22Rv1 (cell line): Measurements from ENCODE around the gene SYNDIG1L.
"Not testable (repeated sequence)": the region's sequence is repeated elsewhere in the genome, so short reads cannot be mapped to it uniquely, and the experiment has no call there.

Experiments
- H3K27ac ChIP-seq: fragments of 450-650 bp; 2 replicates; pipeline ENCODE4 v1.5.1; 2017
- ZFX ChIP-seq: fragments of 450-650 bp; IDR thresholded peaks from 2 replicates; pipeline ENCODE4 v1.6.1; 2017; ENCODE audit warnings: antibody characterized with exemption, borderline replicate concordance
- TF ChIP-seq, protein P1 (sequence below): fragments of 450-650 bp; IDR thresholded peaks from 2 replicates; pipeline ENCODE4 v1.5.1; 2017; ENCODE audit warnings: mild to moderate bottlenecking

SYNDIG1L gene

GRCh38 chr14:74394549-74394948, 31.5 kb downstream of the SYNDIG1L start:
- TF ChIP-seq, protein P1, sequence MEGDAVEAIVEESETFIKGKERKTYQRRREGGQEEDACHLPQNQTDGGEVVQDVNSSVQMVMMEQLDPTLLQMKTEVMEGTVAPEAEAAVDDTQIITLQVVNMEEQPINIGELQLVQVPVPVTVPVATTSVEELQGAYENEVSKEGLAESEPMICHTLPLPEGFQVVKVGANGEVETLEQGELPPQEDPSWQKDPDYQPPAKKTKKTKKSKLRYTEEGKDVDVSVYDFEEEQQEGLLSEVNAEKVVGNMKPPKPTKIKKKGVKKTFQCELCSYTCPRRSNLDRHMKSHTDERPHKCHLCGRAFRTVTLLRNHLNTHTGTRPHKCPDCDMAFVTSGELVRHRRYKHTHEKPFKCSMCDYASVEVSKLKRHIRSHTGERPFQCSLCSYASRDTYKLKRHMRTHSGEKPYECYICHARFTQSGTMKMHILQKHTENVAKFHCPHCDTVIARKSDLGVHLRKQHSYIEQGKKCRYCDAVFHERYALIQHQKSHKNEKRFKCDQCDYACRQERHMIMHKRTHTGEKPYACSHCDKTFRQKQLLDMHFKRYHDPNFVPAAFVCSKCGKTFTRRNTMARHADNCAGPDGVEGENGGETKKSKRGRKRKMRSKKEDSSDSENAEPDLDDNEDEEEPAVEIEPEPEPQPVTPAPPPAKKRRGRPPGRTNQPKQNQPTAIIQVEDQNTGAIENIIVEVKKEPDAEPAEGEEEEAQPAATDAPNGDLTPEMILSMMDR, result no peak
- no peak for TF ChIP-seq ZFX
- no peak overlapping the region for H3K27ac ChIP-seq

DNA sequence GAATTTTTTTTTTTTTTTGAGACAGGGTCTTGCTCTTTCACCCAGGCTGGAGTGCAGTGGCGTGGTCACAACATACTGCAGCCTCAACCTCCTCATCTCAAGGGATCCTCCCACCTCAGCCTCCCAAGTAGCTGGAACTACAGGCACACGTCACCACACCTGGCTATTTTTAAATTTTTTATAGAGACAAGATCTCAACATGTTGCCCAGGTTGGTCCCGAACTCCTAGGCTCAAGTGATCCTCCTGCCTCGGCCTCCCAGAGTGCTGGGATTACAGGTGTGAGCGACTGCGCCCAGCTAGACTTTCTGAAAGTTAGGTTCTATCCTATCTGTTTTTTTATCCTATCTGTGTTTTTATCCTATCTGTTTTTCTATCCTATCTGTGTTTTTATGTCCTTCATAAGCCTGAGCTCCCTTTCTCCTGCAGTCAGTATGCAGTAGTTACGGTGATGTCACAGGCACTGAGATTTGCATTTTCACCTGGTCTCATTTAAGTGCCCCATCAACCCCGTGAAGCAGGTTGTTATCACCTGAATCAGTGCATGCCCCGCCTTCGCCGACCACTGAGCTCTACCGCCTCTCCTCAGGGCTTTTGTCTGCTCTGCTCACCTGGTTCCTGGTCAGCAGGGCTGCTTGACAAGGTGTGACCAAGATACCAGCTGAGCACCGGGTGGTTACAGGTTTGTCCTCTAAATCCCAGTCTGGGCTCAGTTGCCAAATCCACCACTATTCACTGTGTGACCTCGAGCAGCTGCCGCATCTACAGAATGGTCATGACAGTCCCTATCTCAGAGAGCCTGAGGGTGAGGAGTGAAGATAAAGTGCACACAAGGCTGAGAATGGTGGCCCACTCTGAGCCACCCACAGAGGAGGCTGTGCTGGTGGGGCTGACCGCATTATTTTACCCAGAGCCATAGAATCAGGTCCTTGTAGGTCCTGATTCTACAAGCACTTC, 33.1 kb downstream of the SYNDIG1L start:
- TF ChIP-seq, protein P1, result no peak
- TF ChIP-seq ZFX, result no peak
- H3K27ac ChIP-seq, result no peak overlapping the region

DNA sequence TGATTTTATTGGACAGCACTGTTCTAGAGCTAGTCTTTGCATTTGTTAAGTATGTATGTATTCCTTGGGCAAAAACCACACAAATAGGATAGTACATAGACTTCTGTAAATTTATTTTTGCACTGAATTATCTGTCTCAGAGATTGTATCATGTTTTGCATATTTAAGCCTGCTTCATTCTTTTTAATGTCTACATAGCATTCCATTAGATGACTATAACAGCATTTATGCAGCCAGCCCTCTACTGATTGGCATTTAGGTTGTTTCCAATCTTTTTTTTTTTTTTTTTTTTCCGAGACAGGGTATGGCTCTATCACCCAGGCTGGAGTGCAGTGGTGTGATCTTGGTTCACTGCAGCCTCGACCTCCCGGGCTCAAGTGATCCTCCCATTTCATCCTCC, 34.5 kb downstream of the SYNDIG1L start:
- no peak overlapping the region for H3K27ac ChIP-seq
- no peak for TF ChIP-seq ZFX
- TF ChIP-seq, protein P1, result no peak

DNA sequence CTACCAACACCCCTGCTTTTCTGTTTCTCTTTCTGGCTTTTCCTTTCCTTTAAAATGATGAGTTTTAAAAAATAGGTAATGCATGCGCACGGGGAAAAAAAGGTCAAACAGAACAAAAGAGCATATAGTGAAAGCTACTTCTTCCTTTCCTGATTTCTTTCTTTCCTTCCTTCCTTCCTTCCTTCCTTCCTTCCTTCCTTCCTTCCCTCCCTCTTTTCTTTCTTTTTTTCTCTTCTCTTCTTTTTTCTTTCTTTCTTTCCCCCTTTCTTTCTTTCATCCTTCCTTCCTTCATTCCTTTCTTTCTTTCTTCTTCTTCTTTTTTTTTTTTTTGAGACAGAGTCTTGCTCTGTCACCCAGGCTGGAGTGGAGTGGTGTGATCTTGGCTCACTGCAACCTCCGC, 35.5 kb downstream of the SYNDIG1L start:
- not testable (repeated sequence) for H3K27ac ChIP-seq

DNA sequence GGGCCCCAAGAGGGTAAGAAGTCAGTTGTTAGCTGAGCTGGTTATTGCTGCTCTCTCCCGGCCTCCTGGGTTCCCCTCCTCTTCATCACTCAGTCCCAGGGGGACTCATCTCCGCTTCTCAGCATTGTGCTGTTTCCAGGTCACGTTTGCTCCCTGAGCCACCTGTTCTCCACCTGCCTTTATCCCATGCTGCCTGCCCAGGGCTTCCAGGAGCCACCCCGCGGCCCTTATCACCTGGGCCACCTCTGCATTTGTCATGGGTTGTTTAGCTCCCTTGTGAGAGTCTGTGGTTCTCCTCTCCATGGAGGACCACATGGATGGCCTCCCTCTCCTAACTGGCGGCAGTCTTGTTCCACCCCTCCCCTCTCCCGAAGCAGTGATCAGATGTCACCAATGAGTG, 36.0 kb downstream of the SYNDIG1L start:
- H3K27ac ChIP-seq, result no peak overlapping the region
- no peak for TF ChIP-seq ZFX
- TF ChIP-seq, protein P1, result no peak

- H3K27ac ChIP-seq, result no peak overlapping the region
- TF ChIP-seq ZFX, result no peak
- TF ChIP-seq, protein P1, result no peak
These were observed 43.8 kb downstream of the SYNDIG1L start for GRCh38 chr14:74382231-74382630.

DNA sequence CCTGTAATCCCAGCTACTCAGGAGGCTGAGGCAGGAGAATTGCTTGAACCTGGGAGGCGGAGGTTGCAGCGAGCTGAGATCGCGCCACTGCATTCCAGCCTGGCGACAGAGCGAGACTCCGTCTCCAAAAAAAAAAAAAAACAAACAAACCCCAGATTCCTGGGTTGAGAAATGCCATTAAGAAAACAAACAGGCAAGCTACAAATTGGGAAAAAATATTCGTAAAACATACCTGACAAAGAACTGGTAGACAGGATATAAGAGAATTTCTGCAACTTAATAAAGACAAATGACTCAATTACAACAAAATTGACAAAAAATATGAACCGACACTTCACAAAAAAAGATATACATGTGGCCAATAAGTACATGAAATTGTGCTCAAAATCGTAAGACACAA, 44.4 kb downstream of the SYNDIG1L start:
- H3K27ac ChIP-seq, result not testable (repeated sequence)

DNA sequence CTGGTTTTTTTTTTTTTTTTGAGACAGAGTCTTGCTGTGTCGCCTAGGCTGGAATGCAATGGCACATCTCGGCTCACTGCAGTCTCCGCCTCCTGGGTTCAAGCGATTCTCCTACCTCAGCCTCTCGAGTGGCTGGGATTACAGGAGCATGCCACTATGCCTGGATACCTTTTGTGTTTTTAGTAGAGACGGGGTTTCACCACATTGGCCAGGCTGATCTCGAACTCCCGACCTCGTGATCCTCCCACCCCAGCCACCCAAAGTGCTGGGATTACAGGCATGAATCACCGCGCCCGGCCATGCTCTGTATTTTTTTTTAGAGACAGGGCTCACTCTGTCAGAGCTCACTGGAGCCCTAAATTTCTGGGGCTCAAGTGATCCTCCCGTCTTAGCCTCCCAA, 45.2 kb downstream of the SYNDIG1L start:
- no peak overlapping the region for H3K27ac ChIP-seq
- TF ChIP-seq, protein P1, result no peak
- TF ChIP-seq ZFX, result no peak
